HG03097 (cell line): Measurements from ENCODE around the gene SNX4.
"Not testable (repeated sequence)": the region's sequence is repeated elsewhere in the genome, so short reads cannot be mapped to it uniquely, and the experiment has no call there.

Experiments used
- ATAC-seq: cut with Tn5 transposase; IDR thresholded peaks from one replicate; pipeline ENCODE4 v1.9.1; 2021; ENCODE audit not compliant: unreplicated experiment, low FRiP score

The SNX4 gene

DNA sequence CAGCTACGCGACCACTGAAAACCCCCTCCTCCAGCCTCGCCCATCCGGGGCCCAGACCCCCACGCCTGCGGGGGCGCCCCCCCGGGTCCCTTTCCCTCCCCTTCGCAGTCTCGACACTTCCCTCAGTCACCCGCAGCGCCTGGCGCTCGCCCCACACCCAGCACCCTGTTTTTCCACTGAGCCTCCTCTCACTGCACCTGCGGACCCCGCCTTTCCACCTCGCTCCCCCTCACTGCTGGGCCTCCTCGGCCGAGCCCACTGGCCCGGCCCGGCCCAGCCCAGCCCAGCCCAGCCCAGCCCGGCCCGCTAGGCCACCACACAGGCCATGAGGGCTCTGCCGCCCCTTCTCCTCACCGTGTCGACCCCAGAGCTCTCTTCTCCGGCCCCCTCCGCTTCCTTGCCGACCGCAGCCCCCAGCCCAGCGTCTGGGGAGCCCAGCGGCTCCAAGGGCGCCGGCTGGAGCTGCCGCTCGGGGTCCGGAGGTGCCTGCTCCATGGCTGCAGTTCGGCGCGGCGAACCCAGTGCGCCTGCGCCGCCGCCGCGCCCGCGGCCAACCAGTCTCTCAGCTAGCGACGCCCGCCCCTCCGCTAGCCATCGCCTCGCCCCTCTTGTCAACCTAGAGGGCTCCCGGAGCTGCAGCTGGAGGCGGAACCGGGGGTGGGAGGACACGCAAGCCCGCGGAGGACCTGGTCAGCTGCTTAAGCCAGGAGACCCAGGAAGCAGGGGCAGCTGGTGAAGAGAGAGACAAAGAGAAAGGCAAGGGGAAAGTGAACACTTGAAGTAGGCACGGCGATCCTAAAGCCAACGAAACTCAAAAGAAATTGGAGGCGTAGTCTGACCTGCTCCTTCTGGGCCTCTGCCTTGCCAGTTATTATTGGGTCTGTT is at the start of gene SNX4:
TSS of gene SNX4 (minus strand) at position 525 of the 885 bp plus-strand sequence. CDS start at position 495, 30 bp downstream.
- ATAC-seq: peak; percentile 82

DNA sequence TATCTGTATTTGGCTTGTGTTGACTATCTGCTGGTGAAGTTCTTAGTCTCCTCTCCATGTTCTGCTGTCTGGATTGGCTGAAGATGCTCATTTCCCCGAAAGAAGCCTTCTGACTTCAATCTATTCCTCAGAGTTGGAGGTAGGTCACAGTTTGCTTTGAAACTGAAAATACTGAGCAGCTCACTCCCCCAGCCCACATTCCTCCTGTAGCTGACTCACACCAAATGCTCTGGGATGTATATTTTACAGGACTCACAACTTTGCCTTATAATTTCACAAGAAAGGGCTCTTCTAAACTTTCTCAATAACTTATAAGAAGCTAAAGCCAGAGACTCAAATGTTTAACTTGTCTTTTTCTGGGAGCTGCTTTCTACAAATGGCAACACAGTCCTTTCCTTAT is 36.3 kb upstream of the SNX4 start:
- no peak for ATAC-seq

DNA sequence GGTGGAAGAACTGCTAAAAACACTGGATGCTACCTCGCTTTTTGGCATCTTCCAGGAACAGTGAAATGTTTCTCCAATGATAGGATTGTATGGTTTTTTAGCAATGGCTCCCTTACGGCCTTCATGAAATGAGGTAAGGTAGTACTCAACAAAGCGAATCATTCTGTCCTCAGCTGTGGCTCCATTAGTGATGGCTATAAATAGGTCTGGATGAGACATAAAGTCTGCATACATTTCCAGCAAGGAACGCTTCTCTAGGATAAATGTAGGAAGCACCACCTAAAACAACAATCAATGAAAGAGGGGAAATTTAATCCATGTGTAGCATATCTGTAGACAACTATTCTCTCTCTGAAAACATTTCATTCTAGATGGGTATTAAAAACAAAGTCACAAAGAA is 32.4 kb upstream of the SNX4 start:
- no peak for ATAC-seq

DNA sequence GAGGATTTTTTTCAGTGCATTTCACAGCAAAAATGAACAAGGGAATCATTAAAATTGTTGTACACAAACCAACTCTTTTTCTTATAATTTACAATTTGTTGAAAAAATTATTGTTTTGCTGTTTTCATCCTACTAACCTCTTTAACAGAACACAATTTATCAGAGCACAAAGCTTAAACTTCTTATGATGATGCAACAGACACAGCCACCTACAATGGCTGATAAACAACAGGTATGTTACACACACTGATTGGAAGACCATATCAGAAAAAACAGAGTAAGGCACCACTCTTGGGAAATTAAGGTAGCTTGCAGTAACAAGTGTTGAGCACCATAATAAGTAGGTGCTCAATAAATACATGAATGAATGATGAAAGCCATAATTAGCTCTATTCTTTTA is 8.9 kb upstream of the SNX4 start:
- ATAC-seq: no peak

DNA sequence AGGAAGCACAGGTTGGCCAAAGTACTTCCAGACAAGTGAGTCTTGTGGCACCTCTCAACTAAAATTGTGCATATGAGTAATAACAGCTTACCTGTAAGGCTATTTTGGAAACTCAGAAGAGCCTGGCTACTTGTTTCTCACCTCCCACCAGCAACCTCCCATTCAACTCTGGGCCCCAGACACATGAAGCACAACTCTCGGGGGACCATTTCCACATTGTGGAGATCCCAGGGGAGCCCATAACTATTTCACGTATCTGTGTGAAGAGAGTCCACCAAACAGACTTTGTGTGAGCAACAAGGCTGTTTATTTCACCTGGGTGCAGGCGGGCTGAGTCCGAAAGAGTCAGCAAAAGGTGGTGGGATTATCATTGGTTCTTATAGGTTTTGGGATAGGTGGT is 5.2 kb upstream of the SNX4 start:
- no peak for ATAC-seq

DNA sequence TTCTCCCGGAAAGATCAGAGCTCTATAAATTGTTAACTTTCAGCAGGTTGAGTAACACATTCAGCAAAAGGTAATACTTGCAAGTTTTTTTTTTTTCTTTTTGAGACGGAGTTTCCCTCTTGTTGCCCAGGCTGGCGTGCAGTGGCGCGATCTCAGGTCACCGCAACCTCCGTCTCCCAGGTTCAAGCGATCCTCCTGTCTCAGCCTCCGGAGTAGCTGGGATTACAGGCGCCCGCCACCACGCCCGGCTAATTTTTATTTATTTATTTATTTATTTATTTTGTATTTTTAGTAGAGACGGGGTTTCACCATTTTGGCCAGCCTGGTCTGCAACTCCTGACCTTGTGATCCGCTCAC is 539 bp upstream of the SNX4 start:
- ATAC-seq: not testable (repeated sequence)

DNA sequence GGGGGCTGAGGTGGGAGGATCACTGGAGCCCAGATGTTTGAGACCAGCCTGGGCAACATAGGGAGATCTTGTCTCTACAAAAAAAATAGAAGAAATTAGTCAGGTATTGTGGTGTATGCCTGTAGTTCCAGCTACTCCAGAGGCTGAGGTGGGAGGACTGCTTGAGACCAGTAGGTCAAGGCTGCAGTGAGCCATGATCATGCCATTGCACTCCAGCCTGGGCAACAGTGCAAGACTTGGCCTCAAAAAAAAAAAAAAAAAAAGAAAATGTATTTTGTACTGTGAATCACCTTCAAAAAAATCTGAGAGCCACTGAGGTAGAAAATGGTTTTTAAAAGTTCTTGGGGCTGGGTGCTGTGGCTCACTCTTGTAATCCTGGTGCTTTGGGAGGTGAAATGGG is 4.6 kb downstream of the SNX4 start:
- ATAC-seq: no peak

DNA sequence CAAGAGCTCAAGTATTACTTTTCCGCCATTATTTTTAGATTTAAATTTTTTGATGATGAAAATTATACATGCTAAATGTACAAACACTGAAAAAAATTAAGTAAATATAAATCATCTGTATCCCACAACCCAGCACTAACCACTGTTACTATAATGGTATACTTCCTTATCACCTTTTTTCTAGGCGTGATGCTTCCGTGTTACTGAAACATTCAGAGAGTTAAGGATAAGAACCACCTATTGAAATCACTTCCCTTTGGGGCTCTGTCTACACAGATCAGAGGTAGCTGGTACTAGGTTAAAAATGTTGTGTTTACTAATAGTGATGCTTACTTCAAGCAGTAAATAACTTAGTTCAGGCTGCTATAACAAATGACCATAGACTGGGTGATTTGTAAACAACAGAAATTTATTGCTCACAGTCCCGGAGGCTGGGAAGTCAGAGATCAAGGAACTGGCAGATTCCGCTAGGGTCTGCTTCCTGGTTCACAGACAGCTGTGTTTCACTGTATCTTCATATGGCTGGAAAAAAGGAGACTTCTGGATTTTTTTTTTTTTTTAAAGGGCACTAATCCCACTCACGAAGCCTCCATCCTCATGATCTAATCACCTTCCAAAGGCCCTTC is 6.4 kb downstream of the SNX4 start:
- ATAC-seq: no peak

DNA sequence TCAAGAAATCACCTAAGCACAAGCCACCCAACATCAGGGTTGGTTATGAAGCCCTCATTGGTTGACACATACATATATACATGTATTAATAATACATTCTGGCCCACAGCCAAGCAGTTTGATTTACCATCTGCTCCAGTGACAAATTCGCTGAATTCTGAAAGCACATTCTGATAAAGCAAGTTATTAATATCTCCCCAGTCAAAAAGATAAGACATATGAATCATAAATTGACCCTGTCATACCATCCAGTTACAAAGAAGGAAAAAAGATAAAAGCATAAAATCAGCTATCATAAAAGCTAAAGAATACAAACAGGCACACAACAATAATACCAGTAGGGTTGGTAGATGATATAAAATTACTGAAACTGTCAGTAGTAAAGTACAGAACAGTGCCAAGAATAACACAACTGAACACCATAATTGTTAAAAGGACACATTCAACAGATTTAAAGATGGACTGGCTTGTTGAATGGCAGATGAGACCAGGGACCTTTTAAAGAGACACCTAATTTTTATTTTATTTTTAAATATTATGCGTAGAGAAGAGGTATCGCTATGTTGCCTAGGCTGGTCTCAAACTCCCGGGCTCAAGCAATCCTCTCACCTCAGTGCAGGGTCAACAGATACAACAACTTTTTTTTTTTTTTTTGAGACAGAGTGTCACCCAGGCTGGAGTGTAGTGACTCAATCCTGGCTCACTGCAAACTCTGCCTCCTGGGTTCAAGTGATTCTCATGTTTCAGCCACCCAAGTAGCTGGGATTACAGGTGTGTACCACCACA is 7.7 kb downstream of the SNX4 start:
- no peak for ATAC-seq

DNA sequence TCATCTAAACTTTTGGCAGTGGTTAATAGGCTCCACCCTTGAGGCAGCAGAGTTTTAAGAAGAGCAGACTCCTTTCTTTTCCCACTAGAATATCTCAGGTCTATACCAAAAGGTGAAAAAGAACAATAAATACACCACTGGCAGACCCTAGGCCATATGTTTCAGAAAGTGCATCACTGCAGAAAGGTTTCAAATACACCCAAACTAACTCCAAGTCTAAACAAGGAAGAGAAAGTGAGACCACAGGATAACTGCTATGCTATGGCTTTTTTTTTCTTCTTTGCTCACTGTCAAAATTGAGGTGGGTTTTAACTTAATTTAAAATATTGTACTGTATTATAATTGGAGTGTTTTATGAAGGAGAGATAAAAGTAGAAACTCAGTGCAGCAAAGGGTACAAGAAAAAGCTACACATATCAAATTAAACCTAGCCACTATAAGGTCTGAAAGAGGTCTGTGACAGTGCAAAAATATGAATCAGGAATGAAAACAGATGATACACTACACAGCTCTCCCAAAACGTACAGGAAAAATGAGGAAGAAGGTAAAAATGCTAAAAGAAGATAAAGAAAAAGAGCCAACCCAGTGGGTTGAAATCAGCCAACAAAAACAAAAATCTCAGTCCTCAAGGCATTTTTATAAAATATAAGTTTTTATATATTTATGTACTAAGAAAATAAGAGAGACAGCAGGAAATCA is 8.4 kb downstream of the SNX4 start:
- ATAC-seq: no peak

DNA sequence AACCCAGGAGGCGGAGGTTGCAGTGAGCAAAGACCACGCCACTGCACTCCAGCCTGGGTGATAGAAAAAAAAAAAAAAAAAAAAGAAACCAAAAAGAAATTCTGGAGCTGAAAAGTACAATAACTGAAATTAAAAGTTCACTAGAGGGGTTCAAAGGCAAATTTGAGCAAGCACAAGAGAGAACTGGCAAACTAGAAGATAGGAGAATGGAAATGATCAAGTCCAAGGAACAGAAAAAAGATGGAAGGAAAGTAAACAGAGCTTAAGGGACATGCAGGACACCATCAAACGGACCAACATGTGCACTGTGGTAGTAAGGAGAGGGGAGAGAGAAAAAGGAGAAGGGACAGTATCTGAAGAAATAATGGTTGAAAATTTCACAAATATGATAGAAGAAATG is 12.9 kb downstream of the SNX4 start:
- ATAC-seq: no peak

DNA sequence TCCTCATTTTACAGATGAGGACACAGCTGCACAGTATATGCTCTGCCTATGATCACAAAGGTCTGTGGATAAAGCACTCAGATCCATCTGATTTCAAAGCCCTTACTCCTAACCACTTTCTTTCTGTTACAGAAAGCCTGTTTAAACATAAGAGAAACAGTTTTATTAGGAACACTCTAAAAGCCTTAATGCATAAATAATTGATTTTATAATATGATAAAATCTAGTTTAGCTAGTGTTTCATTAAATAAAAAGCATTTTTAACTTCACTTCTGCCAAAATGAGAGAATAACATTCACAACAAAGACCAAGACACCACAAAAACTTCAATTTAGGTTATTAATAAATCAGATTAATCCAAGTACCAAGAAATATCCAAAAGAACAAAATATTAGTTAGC is 21.4 kb downstream of the SNX4 start:
- ATAC-seq: no peak

DNA sequence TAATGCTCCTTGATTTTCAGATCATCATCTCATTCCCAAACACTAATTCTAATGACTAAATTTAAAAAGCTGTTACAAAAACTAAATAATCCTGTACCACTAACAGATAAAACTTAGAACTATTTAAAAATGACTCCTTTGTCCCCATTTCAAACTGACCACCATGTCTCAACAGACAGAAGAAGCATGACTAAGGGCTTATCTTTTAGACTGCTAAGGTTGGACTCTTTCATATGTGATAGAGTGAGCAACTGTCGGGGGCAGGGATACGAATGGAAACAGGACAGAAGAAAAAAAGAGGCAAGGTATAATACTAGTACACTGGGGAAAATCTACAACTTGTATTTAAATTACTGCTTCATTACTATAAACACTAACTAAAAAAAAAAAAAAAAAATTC is 23.3 kb downstream of the SNX4 start:
- no peak for ATAC-seq

DNA sequence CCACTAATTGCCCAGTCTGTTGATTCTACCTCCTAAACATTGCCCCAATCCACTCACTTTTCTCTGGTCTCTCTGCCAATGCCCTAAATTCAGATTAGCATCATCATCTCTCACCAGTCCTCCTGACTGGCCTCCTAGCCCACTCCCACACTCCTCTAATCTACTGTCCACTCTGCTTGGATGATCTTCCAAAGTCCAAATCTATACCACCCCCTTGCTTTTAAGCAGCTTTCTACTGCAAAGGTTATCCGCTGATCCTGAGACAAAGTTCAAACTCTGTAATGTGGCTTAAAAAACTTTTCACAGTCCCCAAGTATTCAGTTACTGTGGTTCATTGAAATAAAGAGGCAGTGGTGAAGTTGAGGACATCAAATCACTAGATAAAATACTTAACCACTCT is 37.6 kb downstream of the SNX4 start:
- ATAC-seq: no peak

DNA sequence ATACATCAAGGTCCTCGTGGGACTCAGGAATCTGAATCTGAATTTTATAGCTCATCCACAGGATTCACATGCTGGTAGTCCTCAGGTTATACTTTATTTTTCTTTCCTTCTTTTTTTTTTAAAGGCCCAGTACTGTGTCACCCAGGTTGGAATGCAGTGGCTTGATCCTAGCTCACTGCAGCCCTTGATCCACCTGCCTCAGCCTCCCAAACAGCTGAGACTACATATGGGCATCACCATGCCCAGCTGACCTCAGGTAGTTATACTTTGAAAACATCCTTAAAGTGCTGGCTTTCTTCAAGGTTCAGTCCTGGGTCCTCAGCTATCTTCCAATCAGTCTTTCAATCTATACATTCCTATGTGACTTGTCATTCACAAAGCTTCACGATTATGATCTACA is 38.2 kb downstream of the SNX4 start:
- no peak for ATAC-seq

DNA sequence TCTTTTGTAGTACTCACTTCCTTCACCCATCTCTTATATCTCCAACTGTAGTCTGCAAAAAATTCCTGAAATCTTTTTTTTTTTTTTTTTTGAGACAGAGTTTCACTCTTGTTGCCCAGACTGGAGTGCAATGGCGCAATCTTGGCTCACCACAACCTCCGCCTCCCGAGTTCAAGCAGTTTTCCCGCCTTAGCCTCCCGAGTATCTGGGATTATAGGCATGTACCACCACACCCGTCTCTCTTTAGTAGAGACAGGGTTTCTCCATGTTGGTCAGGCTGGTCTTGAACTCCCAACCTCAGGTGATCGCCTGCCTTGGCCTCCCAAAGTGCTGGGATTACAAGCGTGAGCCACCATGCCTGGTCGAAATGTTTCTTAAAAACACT is 38.6 kb downstream of the SNX4 start:
- not testable (repeated sequence) for ATAC-seq

DNA sequence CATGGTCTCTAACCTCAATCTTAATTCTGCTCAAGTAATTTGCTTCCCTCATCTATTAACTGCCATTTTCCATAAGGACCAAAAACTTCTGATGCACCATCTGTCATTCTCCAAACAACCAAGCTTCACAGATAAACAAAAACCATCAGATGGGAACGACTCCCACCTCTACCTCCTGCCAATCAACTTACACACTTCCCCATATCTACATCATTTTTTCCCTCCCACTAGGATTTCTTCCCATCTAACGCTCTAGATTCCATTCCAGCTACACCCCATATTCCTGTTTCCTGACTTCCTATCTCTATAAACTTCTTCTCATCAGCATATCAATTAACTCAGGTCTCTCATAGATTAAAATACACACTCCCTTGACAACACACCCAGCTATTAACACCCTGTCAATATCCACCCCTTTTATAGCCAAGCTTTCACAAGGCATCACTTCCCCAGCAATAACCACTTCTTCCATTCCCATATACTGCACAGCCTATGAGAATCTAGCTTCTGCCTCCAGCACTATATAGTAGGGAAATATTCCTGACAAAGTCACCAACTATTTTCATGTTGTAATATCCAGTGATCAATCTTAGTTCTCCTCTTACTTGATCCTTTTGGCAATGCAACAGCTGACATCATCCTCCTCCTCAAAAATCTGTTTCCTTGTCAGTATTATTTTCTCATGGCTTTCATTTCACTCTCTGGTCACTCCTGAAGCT is 39.2 kb downstream of the SNX4 start:
- no peak for ATAC-seq

DNA sequence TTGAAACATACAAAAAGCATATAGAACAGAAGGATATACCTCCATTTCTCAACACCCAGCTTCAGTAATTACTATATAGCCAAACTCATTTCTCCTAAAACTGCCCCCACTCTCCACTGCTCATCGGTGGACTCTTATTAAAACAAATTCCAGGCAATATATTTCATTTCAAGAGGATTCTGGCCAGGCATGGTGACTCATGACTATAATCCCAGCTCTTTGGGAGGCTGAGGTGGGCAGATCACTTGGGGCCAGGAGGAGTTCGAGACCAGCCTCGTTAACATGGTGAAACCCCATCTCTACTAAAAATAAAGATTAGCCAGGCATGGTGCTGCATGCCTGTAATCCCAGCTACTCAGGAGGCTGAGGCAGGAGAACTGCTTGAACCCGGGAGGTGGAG is 40.9 kb downstream of the SNX4 start:
- no peak for ATAC-seq

DNA sequence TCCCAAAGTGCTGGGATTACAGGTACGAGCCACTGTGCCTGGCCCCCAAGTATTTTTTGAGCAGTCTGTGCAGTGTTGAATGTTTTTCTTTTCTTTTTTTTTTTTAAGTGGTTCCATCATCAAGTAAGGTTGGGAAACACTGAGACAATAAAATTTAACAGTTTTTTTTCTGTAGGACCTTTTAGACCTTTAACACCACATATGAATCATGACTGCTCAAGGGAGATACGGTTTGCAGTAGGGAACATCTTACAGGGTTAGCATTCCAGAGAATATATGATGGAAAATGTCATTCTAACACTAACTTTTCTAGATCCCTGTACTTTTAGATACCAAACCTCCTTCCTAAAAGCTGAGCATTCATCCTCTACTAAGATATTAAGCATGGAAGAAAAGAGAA is 41.7 kb downstream of the SNX4 start:
- ATAC-seq: no peak

DNA sequence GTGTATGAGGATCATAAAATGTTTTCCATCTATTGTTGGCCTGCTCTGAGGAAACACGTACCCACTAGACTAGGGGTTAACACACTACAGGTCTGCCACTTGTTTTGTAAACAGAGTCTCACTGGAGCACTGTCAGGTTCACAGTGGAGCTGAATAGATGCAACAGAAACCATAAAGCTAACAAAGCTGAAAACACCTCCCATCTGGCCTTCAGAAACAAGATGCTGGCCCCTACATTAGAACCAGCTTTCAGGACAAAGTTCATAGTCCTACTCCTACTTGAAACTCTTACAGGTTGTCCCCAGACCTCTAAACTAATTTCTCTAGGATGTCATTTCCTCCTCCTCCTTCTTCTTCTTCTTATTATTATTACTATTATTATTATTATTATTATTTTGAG is 42.3 kb downstream of the SNX4 start:
- ATAC-seq: no peak
